Stimulated activated naive CD4-positive, alpha-beta T cell (primary cell): ENCODE data around the gene MPIG6B.

Experiments
- DNase-seq, 6 experiments: peaks; one replicate each; lab custom pipeline; 2025; lab: John Stamatoyannopoulos, UW

Gene MPIG6B

DNA sequence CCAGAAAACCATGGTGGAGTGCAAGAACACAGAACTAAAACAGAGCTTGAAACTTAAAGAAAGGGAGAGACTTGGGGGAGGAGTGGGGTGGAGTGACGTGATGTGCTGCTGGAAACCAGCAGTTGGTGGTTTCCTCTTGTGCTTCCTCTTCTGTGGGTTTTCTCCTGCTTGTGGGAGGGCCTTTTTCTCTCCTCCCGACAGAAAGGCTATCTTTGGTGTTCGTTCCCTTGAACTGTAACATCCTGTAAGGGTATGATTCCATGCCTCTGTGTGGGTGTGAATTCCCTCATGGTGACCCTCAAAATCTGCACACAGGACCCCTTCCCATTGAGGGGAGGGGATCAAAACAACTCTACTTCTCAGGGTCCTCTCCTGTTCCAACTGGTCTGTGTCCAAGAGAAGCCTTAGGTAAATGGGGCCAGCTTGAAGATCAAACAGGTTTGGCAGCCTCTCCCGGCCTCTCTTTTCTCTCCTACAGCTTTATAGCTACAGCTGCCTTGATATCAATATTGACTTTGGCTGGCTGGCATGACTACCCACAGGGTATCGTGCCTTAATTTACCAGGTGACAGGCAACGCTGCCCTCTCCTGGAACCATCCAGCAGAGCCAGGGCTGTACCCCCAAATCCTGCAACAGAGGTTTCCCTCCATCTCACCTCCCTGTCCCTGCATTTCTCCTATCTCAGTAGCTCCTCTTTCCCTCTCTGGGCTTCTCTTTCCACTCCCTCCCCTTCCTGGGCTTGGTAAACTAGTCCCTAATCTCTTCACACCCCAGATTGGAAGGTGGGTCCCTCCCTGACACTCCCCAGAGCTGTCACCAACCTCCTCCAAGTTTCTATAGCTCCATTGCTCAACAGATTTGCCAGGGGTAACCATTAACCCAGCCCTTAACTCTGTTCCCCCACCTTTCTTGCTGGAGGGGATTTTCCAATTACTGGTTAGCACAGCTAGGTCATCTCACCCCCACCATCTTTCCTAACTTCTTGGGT is 15.1 kb downstream of the MPIG6B start:
- peak; percentile 39 to 77 (median 68) for DNase-seq

DNA sequence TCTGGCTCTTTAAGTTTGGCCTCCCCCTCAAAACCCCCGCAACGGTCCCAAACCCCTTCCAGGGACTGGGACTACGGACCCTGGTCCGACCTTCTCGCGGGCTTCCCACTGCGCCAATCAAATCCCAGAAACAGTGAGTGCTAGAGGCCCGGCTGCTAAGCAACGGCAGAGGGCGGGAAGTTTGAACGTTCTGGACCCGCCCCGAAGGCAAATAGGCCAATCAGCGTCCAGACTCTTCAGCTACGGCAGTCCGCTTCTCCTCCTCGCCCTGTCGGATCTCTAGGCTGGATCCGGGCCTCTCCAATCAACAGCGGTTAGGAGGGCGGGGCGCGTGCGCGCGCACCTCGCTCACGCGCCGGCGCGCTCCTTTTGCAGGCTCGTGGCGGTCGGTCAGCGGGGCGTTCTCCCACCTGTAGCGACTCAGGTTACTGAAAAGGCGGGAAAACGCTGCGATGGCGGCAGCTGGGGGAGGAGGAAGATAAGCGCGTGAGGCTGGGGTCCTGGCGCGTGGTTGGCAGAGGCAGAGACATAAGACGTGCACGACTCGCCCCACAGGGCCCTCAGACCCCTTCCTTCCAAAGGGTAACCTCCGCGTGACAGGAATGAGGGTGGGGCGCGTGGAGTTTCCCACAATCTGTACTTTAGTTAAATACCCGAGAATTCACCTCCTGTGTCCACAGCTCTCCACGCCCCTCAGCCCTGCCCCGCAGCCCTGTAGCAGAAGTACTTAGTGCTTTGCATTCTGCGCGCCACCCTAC is 16.6 kb downstream of the MPIG6B start, which contains the start of gene MSH5:
Gene MSH5, plus strand, starts transcription at position 367 of the 758 bp plus-strand sequence. CDS start 462 bp downstream, outside the sequence.
- peak; percentile 91 to 94 (median 92) for DNase-seq

DNA sequence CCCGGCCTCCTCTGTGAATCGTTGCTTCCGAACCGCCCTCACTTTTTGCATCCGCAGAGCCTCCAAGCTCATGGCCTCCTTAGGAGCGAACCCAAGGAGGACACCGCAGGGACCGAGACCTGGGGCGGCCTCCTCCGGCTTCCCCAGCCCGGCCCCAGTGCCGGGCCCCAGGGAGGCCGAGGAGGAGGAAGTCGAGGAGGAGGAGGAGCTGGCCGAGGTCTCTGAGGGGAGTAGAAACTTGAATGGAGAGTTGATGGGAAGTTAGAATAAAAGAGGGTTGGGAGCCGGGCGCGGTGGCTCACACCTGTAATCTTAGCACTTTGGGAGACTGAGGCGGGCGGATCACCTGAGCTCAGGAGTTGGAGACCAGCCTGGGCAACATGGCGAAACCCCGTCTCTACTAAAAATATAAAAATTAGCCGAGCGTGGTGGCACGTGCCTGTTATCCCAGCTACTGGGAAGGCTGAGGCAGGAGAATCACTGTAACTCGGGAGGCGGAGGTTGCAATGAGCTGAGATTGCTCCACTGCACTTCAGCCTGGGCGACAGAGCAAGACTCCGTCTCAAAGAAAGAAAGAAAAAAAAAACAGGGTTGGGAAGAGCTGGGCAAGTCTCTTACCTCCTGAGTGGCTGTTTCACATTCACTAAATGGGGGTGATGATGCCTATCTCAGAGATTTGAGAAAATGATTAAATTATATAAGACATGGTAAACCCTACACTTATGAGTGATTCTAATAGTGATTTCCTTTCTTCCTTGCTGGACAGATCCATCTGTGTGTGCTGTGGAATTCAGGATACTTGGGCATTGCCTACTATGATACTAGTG is 17.4 kb downstream of the MPIG6B start:
- DNase-seq = no peak

DNA sequence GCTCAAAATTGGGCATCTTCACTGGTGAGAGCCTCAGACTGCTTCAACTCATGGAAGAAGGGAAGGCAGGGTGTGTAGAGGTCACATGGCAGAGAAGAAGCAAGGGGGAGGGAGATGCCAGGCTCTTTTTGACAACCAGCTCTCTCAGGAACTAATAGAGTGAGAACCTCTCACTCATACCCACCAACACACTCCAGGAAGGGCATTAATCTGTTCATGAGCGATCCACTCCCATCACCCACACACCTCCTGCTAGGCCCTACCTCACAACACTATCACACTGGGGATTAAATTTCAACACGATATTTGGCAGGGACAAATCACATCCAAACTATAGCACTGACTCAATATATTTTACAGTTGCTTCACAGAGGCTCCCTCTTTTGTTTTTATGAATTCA is 18.6 kb downstream of the MPIG6B start:
- no peak for DNase-seq

DNA sequence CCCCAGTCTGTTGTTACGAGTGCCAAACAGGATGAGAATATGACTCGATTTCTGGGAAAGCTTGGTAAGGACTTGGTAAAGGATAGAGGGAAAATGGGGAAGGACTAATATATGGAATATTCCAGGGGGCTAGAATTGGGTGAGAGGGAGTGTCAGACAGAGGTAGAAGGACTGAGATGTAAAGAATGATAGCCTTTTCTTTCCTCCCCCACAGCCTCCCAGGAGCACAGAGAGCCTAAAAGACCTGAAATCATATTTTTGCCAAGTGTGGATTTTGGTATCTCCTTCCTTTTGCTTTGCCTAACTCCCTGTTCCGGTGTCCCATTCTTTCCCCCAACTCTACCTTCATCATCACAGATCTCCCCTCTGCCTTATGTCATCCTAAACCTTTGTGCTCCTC is 19.7 kb downstream of the MPIG6B start:
- no peak for DNase-seq

DNA sequence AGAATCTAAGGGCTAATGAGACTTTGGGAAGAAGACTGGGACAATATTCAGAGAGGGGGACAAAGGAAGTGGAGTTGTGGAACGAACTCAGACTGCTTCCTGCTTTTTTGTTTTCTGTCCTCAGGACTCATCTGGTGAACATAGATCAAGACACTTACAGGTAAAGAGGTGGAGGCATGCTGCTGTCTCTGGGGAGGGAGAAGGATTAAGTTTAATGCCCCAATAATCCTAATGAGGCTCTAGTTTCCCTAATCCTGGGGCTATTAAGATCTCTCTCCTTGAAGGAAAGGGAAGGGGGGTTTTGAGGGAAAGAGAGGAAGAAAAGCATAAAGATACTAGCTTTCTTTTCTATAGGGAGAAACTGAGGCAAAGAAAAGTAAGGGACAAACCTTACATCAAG is 21.2 kb downstream of the MPIG6B start:
- no peak for DNase-seq

DNA sequence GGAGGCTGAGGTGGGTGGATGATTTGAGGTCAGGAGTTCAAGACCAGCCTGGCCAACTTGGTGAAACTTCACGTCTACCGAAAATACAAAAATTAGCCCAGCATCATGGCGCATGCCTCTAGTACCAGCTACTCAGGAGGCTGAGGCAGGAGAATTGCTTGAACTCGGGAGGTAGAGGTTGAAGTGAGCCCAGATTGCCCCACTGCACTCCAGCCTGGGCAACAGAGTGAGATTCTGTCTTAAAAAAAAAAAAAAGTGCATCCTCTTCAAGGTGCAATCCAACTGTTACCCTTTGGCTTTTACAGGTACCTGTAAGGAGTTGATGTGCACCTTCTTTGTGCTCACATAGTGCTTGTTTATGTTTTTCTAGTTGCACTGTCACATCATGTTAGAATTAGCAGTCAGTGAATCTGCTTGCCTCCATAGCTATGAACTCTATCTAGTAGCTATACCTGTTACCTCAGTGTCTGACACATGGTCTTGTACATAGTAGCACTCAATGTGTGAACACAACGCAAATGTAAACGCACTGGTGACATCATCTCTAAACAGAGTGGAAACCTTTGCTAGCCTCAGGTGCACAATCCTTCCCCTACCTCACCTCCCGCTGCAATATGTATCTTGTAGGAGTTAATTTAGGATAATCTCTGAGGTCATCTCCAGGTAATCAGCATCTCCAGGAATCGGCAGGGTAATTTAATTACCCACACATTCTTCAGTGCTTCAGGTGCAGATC is 26.3 kb downstream of the MPIG6B start:
- DNase-seq = no peak

DNA sequence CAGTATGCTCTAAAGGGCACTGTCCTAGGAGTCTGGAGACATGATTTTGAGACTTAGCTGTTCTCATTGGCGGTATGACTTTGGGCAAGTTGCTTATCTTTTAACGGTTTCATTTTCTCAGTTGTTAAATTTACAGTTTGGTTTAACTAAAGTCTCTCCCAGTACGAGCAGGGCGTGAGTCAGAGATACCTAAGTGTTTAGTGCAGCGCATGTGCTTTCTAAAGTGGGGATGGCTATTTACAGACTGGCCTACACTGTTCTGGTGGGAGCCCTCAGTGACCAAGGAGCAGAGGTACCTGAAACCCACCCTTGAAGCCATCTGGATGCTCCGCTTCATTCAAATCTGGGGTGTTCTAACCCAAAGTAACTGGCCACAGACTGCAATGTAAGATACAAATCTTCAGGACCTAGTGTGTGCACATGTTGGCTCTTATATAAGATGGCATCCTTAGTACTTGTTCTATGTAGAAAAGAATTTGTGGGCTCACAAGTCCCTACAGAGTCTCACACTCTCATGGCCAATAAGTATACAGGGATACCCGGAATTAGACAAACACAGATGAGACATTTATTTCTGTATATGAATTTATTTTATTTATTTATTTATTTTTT is 27.3 kb downstream of the MPIG6B start:
- DNase-seq = no peak

DNA sequence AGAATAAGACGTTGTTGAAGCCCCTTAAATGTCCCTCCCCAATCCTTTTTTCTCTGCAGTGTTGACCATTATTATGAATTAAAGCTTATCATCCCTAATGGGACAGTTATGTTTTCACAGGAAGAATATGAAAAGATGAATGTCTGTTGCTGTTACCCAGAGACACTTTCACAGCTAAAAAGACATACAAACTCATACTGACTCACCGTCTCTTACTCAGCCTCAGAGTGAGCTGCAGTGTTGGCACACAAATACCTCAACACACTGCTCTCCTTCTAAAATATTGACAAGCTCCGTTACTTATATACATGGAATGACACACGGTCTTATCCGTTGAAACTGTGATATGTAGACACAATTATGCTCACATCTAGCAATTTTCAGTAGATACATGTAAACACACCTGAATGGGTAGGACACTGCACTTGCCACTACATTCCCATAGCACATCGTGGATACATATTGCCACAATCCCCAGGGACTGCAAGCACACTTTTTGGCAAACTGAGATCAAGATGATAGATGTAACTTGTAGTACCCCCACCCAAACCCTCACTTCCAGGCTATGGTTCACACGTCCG is 29.7 kb downstream of the MPIG6B start:
- no peak for DNase-seq

DNA sequence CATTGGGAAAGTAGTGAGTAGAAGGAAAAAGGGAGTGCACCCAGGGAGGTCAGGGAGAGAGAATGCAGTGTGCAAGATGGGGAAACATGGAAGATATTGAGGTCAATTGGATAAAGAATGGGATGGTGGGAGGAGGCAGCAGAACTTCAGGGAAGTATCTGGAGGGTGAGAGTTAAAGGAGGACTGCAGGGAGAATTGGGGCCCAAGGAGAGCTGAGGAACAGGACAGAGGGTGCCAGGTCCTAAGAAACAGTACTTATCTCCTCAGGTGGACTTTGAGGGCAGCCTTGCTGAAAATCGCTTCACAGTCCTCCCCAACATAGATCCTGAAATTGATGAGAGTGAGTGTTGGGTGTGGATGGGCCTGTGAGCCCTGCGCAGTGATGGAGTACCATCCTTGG is 35.1 kb downstream of the MPIG6B start:
- DNase-seq = no peak

DNA sequence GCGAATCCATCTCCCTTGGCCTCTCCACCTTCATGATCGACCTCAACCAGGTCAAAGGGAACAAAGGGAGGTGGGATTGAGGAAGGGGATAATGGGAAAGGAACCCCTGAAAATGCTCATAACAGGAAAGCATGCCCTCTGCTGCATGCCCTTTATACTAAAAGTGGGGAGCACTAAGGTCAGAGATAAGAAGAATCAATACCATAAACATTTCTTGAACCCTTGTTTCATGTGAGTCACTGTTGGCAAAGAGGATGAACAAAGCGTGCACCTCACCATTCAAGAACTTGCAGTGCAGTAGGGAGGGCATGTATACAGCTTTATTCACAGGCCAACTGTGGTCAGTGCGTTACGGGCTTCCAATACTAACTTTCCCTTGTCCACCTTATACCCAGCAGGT is 37.6 kb downstream of the MPIG6B start:
- DNase-seq = no peak

DNA sequence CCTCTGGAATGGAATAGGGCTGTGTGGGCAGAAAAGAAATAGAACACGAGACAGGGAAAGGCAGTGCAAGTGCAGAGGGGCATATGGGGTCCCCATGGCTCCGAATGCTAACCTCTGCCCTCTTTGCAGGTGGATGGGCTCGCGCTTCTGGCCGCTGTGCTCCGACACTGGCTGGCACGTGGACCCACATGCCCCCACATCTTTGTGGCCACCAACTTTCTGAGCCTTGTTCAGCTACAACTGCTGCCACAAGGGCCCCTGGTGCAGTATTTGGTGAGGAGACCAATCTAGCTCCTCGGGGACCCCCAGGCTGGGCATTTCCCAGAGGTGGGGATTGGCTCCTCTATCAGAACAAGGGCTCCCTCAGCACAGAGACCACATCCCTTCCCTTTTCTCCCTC is 38.2 kb downstream of the MPIG6B start:
- no peak for DNase-seq

DNA sequence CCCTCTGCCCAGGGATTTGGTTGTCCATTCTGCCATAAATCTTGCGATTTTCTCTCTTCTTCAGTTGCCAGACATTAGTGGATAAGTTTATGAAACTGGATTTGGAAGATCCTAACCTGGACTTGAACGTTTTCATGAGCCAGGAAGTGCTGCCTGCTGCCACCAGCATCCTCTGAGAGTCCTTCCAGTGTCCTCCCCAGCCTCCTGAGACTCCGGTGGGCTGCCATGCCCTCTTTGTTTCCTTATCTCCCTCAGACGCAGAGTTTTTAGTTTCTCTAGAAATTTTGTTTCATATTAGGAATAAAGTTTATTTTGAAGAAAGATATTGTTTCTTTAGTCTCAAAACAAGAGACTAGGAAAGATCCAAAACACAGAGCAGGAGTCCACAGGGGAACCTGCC is 39.2 kb downstream of the MPIG6B start, which contains the start of gene SAPCD1:
Gene SAPCD1, plus strand, starts transcription at position 301 of the 400 bp plus-strand sequence. CDS start 399 bp downstream, outside the sequence.
- no peak for DNase-seq

DNA sequence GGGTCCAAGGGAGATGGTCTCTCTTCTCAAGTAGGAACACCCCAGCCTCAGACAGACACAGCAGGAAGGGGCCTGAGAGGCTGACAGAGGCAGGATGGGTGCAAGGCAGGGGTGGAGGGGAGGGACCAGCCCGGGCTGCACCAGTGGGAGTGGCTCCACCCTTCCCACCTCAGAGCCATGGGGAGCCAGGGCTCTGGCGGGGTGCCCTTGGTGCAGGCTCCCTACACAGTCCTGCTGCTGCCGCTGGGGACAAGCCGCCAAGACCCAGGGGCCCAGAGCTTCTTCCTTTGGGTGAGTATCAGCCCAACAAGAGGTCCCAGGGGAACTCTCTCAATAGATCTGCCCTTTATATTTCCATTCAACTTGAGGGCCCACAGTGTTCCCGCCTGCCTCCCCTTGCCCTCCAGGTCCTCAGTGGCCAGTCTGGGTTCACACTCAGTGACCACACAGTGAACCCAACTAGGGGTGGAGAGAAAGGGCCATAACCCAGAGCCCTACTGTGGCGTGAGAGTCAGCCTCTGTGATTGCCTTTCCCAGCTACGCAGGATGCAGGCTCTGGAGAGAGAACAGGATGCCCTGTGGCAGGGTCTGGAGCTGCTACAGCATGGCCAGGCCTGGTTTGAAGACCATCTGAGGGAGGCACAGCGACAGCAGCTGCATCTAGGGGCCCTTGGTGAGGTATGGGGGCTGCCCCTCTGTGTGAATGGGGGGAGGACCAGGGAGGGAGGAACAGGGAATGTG is 39.9 kb downstream of the MPIG6B start:
- DNase-seq = no peak

DNA sequence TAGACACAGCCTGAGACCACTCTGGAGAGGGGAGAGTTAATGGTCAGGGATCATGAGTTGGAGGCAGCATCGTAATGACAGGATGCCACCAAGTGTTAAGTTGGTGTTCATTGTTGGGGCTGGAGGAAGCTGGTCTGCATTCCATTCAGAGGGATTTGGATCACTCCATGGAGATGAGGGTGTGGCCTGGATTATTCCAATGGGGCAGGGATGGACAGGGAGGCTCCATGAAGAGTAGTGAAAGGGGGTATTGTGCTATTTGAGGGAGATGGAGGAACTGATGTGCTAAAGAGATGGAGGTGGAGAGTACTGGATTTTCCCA is 40.4 kb downstream of the MPIG6B start:
- no peak for DNase-seq

DNA sequence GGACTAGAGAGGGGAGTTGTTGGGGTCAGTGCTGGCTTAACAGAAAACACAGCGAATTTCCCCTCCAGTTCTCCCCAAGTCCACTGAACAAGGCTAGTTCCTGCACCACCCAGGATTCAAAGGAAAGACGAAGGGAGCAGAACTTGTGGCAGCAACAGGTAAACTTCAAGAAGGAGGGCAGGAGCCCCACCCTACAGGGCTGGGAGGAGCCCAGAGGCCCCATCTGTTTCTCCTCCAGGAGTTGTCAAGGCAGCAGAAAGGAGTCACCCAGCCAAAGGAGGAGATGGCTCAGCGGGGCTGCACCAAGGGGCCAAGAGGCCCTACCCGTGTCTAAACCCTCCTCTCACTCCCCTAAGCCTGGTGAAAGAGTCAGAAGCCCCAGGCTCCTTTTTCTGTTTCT is 41.0 kb downstream of the MPIG6B start:
- DNase-seq = no peak

DNA sequence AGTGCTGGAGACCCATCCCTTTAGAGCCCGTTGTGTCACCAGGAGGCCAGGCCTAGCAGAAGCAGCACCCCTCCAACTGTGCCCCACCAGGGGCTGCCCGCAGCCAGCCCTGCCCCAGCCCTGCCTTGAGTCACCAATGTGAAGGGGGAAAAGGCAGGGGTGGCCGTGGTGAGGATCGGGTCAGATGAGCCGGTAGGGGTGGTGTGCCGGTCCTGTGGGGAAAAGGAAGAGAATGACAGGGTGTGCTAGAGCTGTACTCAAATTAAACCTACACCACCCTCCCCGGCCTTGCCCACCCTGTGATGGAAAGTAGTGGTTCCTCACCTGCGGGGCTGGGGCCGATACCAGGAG is 42.4 kb downstream of the MPIG6B start:
- DNase-seq = no peak

DNA sequence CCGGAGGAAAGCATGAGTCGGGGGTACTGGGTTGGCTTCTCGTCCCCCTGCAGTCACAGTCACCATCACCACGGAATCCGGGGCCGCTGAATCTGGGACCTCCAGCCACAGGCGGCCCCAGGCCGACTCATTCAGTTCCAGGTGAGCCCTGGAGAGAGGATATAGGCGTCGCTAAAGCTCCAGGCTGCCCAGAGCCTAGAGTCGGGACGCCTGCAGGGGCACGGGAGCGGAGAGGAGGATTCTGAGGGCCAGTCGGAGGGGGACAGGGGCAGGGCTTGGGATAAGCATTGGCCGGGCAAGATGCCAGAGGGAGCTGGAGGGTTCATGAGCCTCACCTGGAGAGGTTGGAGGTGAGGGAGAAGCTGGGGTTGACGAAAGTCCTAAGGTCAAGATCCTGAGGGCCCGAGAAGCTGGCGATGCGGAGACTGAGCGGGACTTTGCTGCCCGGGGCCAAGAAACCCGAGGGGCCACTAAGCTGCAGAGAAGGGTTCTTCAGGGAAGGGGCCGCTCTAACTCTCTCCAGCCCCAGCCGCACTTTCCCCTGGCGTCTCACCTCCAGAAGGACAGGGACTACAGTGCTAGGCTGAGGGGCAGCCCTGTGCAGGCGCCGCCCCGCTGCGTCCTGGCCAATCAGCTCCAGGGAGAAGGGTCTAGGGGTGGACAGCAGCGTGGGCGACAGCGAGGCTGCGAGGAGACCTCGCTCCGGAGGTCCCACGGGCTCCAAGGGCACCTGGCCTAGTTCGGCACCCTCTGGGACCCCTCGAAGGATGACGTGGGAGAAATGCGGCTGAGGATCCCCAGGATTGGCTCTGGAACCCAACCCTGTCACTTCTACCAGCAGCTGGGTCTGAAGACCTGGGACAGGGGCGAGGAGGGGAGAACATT is 43.0 kb downstream of the MPIG6B start:
- no peak for DNase-seq

DNA sequence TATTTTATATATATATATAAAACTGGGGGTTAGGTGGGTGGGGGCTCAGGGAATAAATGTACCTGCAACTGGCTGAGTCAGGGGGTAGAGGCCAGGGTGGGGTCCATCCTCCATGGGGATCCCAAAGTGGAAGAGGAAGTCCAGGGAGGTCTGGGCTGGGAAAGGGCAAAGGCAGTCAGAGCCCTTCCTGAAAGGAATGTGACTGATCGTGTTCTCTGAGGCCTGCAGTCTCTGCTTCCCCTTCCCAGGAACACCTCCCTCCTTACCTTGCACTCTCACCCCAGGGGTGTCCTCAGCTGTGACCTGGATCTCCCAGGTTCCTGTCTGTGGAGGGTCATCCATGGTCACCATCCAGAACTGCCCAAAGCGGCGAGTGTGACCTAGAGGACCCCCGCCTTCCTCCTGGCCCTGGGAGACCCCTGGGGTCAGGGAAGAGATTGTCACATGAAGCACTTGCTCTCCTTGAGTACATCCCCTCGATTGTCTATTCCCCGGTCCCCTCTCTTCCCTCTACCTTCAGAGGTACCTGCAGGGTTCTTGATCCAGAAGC is 44.0 kb downstream of the MPIG6B start:
- no peak for DNase-seq
